ENCODE measurements around the gene CYP2W1. TPM values are rescaled to one million over a fixed set of nuclear protein-coding genes. Genes with fewer than 3 reads are reported as not detected.

Gene CYP2W1
- total RNA-seq, 2 donors from 2014 or later = 3.1 to 4.0 TPM

DNA sequence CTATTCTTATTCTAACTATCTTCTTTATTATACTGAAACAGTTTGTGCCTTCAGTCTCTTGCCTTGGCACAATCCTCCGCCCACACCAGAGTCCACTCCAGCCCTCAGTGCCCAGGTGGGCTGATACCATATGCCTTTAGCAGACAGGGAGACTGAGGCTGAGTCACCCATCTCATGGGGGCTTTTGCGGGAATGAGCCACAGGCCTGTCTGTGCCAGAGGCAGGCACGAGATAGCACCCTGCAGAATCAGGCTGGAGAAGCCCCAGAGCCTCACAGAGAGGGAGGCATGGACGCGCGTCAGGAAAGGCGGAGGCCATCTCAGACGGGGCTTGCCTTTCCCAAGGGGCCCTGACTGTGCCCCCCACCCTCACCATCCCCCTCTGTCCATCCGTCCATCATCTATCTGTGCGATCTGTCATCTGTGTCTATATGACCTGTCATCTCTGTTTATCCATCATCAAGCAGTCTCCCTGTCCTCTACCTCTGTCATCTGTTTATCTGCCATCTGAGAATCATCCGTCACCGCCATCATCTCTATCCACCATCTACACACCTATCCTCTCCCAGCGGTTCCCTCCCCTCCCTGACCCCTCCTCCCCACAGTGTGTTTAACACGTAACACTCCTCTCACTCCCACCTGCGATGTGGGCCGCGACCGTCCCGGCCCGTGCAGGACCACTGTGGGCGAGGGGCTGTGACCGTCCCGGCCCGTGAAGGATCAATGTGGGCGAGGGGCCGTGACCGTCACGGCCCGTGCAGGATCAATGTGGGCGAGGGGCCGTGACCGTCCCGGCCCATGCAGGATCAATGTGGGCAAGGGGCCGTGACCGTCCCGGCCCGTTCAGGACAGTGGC lies 21.2 kb upstream of the CYP2W1 start:
- Histone ChIP-seq H3K4me1 (replicated peaks) (no peaks in the 10 kb centered on the region), H3K27me3 (replicated peaks; ENCODE audit: insufficient read depth) (no peaks in the 10 kb centered on the region), H3K27ac (no peak overlapping the region), H3K36me3 (no peaks in the 10 kb centered on the region), H3K9me3 (no peaks in the 10 kb centered on the region), H3K4me3 (no peak overlapping the region)
- TF ChIP-seq, protein P1, sequence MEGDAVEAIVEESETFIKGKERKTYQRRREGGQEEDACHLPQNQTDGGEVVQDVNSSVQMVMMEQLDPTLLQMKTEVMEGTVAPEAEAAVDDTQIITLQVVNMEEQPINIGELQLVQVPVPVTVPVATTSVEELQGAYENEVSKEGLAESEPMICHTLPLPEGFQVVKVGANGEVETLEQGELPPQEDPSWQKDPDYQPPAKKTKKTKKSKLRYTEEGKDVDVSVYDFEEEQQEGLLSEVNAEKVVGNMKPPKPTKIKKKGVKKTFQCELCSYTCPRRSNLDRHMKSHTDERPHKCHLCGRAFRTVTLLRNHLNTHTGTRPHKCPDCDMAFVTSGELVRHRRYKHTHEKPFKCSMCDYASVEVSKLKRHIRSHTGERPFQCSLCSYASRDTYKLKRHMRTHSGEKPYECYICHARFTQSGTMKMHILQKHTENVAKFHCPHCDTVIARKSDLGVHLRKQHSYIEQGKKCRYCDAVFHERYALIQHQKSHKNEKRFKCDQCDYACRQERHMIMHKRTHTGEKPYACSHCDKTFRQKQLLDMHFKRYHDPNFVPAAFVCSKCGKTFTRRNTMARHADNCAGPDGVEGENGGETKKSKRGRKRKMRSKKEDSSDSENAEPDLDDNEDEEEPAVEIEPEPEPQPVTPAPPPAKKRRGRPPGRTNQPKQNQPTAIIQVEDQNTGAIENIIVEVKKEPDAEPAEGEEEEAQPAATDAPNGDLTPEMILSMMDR (IDR thresholded peaks at IDR 0.05) = no peak
- TF ChIP-seq POLR2A (IDR thresholded peaks at IDR 0.05) (no peak), POLR2AphosphoS5 (IDR thresholded peaks at IDR 0.05) (no peak)
- intact Hi-C loops (cut with DNase I) = no loop called here
- WGBS = 84% methylated on average over 37 of the region's 37 CpGs
- no peak for DNase-seq (ENCODE audit: low spot score)

GRCh38 chr7:962401-963081 lies 20.4 kb upstream of the CYP2W1 start:
- H3K9me3 ChIP-seq = no peaks in the 10 kb centered on the region
- 86% methylated on average over 17 of the region's 17 CpGs for WGBS
- no peaks in the 10 kb centered on the region for H3K4me1 ChIP-seq (replicated peaks)
- no peak for DNase-seq (ENCODE audit: low spot score)
- intact Hi-C loops (cut with DNase I) = no loop called here
- no peak overlapping the region for H3K4me3 ChIP-seq
- no peak for TF ChIP-seq POLR2A (IDR thresholded peaks at IDR 0.05)
- TF ChIP-seq, protein P1 (IDR thresholded peaks at IDR 0.05) = no peak
- no peak for TF ChIP-seq POLR2AphosphoS5 (IDR thresholded peaks at IDR 0.05)
- no peak overlapping the region for H3K27ac ChIP-seq
- no peaks in the 10 kb centered on the region for H3K36me3 ChIP-seq
- H3K27me3 ChIP-seq (replicated peaks; ENCODE audit: insufficient read depth) = no peaks in the 10 kb centered on the region

DNA sequence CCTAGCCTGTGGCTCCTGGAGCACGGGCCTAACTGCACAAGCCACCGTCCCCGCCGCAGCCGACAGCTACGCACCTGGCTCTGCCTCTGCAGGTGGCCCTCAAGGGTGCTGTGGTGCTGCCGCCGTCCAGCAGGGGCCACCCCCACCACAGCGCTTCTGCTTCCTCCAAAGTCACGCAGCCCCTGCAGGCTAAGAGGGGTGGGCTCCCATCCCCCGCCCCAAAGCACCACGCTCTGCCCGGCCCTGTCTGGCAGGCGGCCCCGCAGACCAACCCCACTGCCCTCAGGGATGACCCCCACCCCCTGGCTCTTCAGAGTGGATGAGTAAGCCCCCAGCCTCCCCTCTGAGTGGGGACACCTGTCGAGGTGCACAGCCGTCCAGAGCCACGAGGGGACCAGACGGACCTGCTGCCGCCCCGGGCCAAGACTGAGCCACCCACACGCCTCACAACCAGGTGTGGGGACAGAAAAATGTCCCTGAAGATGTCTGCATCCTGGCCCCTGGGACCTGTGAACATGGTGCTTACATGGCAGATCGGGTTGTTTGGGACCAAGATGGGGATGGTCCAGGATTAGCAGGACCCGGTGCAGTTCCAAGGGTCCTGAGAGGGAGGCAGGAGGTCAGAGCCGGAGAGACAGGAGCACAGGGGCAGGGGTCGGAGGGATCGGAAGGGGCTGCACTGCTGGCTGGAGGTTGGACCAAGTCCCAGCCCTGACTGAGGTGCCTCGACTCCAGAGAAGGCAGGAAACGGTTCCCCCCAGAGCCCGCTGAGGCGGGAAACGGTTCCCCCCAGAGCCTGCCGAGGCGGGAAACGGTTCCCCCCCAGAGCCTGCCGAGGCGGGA lies 19.5 kb upstream of the CYP2W1 start:
- TF ChIP-seq POLR2A (IDR thresholded peaks at IDR 0.05) (no peak), POLR2AphosphoS5 (IDR thresholded peaks at IDR 0.05) (no peak)
- TF ChIP-seq, protein P1 (IDR thresholded peaks at IDR 0.05) = no peak
- 49% methylated on average over 27 of the region's 37 CpGs for WGBS
- no peak overlapping the region for H3K27ac ChIP-seq
- no peaks in the 10 kb centered on the region for H3K9me3 ChIP-seq
- H3K27me3 ChIP-seq (replicated peaks; ENCODE audit: insufficient read depth) = no peaks in the 10 kb centered on the region
- H3K36me3 ChIP-seq = no peaks in the 10 kb centered on the region
- DNase-seq (ENCODE audit: low spot score) = no peak
- intact Hi-C loops (cut with DNase I) = no loop called here
- no peaks in the 10 kb centered on the region for H3K4me1 ChIP-seq (replicated peaks)
- no peak overlapping the region for H3K4me3 ChIP-seq

DNA sequence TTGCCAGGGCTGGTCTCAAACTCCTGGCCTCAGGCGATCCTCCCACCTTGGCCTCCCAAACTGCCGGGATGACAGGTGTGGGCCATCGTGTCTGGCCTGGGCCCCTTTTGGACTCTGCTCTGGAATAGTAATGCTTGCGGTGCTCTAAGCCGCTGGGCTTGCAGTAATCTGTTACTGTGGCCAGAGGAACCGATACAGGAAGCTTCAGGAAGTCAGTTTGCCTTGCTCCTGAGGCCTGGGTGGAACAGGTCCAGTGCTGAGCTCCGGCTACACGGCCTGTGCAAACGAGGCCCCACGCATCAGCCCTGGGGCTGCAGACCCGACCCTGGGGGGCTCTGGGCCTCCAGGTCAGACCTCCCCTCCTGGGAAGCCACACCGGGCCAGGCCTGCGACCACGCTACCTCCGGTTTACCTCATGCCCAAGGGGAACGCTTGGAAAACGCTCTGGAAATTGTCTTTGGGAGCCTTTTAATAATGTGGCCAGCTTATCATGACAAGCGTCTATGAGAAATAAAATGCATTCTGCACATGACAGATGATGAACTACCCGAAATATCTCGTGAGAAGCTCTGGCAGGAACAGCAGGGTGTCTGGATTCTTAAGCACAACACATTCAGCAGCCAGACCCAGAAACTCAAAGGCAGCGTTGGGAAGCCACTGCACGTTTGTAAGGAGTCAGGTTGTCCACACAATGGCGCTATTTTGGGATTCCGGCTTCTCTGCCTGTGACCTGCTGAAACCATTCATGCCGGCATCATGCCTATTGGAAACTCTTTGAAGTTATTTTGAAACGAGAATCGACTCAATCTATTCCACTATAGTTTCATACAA lies 18.4 kb upstream of the CYP2W1 start:
- WGBS = 54% methylated on average over 27 of the region's 27 CpGs
- Histone ChIP-seq H3K36me3 (no peaks in the 10 kb centered on the region), H3K4me3 (no peak overlapping the region), H3K27ac (no peak overlapping the region), H3K4me1 (replicated peaks) (no peaks in the 10 kb centered on the region), H3K27me3 (replicated peaks; ENCODE audit: insufficient read depth) (no peaks in the 10 kb centered on the region), H3K9me3 (no peaks in the 10 kb centered on the region)
- intact Hi-C loops (cut with DNase I) = no loop called here
- DNase-seq (ENCODE audit: low spot score) = no peak
- TF ChIP-seq POLR2A (IDR thresholded peaks at IDR 0.05) (no peak), POLR2AphosphoS5 (IDR thresholded peaks at IDR 0.05) (no peak)
- TF ChIP-seq, protein P1 (IDR thresholded peaks at IDR 0.05) = no peak

Data from prostate gland (tissue), 2 donors.